Measurements from ENCODE around the gene MRPS7. TPM values are rescaled to one million over a fixed set of nuclear protein-coding genes. Genes with fewer than 3 reads are reported as not detected.
"Not testable (repeated sequence)": the region's sequence is repeated elsewhere in the genome, so short reads cannot be mapped to it uniquely, and the experiment has no call there.

MRPS7 gene
- polyA plus RNA-seq, 4 donors: 70.7 to 86.9 (median 76.6) TPM

DNA sequence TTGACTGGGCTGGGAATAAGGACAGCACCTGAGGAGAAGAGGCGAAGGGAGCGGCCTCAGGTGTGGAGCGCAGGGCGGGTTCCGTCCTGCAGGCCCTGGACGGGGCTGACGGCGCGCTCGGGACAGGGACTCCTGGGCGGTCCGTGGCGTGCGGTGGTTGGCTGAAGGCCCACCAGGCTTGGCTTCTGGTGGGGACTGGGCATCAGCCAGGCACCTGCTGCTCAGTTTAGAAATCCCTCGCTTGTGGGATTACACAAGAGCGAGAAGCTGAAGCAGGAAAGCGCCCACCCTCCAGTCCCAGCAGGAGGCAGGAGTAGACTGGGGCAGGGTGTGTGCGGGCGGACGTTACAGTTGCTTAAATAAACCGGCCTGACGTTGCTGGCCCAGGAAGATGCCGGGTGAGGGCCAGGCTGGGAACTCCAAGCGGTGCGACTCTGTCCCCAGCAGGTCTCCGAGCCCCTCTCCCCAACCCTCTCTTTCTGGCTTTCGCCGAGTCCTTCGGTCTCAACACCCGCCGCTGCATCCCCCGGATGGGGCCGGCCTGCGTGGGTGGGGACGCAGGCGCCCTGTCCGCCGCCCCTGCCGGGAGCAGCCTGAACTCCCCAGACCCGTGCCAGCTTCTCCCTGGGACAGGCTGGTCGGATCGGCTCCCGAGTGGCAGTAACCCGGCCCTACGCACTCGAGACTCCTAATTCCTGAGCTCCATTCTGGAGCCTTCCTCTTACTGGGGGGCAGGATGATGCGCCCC lies 8.7 kb downstream of the MRPS7 start:
- peak in 2 of 4 donors; percentile 48 to 49 for DNase-seq (ENCODE audit: low read depth in 4 of 4, low spot score in 2 of 4)

DNA sequence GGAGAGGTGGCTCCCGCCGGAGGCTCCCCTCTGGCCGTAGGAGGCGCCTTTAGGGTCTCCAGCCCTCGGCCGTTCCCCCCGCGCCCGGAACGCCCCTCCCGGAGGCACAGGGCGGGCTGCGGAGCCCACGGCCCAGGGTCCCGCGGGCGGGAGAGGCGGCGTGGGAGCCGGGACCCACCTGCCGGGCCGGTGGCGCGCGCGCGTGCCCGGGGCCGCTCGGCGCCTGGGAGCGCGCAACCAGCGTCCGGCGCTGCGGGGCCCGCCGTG lies 9.2 kb downstream of the MRPS7 start, which contains the start of gene MIF4GD:
TSS of gene MIF4GD (minus strand) at position 266 of the 267 bp plus-strand sequence. CDS start 1,036 bp downstream, outside the sequence.
- no peak for DNase-seq (ENCODE audit: low read depth in 4 of 4, low spot score in 2 of 4)

DNA sequence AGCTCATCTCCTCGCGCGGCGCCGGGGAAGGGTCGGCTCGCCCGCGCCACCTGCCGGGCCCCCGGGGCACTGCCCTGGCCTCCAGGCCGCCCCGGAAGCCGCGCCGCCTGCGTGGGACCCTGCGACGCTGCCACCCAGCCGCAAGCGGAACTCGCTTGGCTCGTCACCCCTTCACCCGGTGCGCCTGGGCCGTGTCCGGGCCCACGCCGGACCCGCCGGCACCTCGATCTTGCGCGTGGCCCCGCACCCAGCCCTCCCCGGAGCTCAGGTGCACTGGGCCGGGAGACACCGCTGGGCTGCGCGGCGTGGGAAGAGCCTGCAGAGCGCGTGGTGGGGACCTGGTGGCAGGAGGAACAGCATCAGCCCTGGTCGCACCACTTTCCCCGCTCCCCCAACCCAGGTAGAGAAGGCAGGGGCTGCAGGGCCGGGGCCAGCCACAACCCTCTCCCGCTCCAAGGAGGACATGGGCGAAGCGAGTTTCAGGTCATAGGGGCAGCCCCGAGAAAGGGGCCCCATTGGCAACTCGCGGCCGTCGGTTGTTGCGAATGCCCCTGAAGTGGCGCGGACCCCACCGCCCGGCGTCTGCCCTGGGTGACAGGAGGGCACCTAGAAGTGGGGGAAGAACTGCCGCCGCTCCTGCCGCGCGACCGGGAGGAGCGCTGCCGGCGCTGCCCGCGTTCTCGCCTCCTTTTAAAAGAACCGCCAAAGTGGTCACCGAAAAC lies 9.7 kb downstream of the MRPS7 start:
- DNase-seq (ENCODE audit: low read depth in 4 of 4, low spot score in 2 of 4): peak in 2 of 4 donors; percentile 57 to 61

- DNase-seq (ENCODE audit: low read depth in 4 of 4, low spot score in 2 of 4): no peak
Measured at GRCh38 chr17:75271955-75272847, 10.5 kb downstream of the MRPS7 start.

- no peak for DNase-seq (ENCODE audit: low read depth in 4 of 4, low spot score in 2 of 4)
Measured at GRCh38 chr17:75272848-75273184, 11.1 kb downstream of the MRPS7 start.

DNA sequence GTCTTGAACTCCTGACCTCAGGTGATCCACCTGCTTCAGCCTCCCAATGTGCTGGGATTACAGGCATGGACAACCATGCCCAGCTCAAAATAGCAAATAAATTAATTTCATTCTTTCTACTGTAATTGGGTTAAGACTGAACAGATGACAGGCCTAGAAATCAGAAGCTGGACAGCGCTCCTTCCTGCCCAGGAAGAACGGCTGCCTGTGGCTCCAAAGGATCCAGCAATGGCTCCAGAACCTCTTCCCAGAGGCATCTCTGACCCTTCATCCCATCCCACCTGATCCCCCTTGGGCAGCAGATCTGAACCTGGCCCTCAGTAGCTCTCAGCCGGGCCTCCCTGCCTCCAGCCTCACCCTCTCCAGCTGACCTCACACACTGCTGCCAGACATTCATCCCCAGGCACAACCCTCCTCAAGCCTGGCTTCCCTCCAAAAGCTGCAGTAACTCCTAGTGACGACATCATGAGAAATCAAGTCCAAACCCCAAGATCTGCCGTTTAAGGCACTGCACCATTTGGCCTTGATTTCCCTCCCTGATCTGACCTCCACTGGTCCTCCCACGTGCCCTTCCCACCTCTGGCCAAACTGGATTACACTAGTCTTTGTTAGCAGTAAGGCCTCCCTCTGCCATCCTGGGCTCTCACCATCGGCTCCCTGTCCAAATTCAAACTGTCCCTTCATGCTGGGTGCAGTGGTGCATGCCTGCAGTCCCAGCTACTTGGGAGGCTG lies 12.5 kb downstream of the MRPS7 start:
- no peak for DNase-seq (ENCODE audit: low read depth in 4 of 4, low spot score in 2 of 4)

DNA sequence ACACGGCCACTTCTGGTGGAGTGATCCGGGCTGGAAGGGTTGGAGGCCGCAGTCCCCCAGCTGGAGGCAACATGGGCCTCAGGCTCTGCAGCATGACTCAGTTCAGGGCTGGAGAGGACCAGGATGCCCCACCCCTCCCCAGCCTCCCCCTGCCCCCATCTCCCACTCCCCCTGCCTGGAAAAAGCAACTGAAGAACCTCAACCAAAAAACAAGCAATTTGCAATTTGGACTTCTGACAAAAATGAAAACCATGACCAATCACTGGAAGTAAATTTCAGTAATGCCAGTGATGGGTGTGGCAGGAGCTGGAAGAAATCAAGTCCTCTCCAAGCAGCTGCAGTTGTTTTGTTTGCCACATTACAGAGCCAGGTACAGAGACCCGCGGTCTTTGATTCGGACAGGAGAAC lies 16.0 kb downstream of the MRPS7 start:
- DNase-seq (ENCODE audit: low read depth in 4 of 4, low spot score in 2 of 4): no peak

DNA sequence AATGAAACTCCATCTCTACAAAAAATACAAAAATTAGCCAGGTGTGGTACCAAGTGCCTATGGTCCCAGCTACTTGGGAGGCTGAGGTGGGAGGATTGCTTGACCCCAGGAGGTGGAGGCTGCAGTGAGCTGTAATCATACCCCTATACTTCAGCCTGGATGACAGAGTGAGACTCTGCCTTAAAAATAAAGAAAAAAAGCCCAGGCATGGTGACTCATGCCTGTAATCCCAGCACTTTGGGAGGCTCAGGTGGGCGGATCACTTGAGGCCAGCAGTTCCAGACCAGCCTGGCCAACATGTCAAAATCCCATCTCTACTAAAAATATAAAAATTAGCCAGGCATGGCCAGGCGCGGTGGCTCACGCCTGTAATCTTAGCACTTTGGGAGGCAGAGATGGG lies 18.5 kb downstream of the MRPS7 start:
- not testable (repeated sequence) for DNase-seq (ENCODE audit: low read depth in 4 of 4, low spot score in 2 of 4)

DNA sequence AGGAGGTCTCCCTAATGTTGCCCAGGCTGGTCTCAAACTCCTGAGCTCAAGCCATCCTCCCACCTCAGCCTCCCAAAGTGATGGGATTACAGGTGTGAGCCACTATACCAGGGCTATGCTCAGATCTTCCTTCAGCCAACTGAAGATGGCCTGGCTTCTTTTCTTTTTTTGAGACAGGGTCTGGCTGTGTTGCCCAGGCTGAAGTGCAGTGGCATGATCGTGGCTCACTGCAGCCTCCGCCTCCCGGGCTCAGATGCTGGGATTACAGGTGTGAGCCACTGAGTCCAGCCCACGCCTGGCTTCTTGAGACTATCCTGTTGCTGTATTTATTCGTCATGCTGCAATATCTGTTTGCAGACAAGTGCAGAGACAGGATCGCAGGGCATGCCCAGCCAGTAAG lies 23.4 kb downstream of the MRPS7 start:
- DNase-seq (ENCODE audit: low read depth in 4 of 4, low spot score in 2 of 4): no peak

GRCh38 chr17:75287221-75287620 lies 25.5 kb downstream of the MRPS7 start:
- DNase-seq (ENCODE audit: low read depth in 4 of 4, low spot score in 2 of 4): no peak

- no peak for DNase-seq (ENCODE audit: low read depth in 4 of 4, low spot score in 2 of 4)
Measured at GRCh38 chr17:75288359-75288758, 26.7 kb downstream of the MRPS7 start.

DNA sequence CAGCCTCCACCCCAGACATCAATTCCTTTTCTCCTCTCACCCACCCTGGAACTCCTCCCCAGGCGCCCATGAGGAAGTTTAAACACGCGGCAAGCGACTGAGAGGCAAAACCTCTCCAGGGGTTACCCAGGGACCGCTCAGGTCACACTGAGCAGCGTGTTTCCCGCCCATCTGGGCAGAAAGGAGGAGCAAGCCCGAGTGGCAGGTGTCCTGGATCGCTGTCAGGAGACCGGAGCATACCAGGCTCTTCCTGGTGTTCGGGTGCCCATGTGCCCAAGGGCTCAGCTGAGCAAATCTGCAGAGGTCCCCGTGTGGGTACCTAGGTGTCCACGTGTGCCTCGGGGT lies 27.1 kb downstream of the MRPS7 start:
- no peak for DNase-seq (ENCODE audit: low read depth in 4 of 4, low spot score in 2 of 4)

- peak; percentile 89 to 95 (median 92) for DNase-seq (ENCODE audit: low read depth in 4 of 4, low spot score in 2 of 4)
Measured at GRCh38 chr17:75289115-75289831, 27.6 kb downstream of the MRPS7 start, which contains the start of gene SLC25A19. Gene SLC25A19 (minus strand): TSS chr17:75289433. CDS start chr17:75286764, 2,669 bp downstream.

DNA sequence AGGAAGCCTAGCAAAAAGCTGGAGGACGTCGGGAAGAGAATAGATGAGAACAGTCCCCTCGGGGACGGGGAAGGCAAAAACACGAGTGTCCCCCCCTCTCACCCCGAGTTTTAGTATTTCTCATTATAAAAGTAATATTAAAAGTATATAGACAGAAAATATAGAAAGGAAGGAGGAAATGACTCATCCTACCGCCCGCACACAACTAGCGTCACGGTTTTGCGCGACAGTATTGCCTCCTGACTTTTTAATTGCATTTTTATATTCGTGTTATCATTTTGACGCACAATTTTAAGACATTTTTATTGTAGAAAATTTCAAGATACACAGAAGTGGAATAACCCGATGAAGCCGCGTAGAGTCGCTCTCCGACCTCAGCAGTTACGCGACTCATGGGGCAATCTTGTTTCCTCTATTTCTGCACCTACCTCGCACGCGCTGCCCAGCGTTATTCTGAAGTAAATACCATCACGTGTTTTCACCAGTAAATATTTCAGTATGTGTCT lies 28.2 kb downstream of the MRPS7 start:
- DNase-seq (ENCODE audit: low read depth in 4 of 4, low spot score in 2 of 4): peak in 1 of 4 donors; percentile 9

DNA sequence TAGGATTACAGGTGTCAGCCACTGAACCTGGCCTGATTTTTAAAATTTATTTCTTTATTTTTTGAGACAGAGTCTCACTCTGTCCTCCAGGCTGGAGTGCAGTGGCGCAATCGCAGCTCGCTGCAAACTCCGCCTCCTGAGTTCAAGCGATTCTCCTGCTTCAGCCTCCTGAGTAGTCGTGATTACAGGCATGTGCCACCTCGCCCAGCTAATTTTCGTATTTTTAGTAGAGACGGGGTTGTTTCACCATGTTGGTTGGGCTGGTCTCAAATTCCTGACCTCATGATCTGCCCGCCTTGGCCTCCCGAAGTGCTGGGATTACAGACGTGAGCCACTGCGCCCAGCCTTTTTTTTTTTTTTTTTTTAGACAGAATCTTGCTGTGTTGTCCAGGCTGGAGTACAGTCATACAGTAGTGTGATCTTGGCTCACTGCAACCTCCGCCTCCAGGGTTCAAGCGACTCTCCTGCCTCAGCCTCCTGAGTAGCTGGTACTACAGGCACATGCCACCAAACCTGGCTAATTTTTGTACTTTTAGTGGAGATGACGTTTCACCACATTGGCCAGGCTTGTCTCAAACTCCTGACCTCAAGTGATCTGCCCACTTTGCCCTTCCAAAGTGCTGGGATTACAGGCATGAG lies 31.2 kb downstream of the MRPS7 start:
- not testable (repeated sequence) for DNase-seq (ENCODE audit: low read depth in 4 of 4, low spot score in 2 of 4)

- DNase-seq (ENCODE audit: low read depth in 4 of 4, low spot score in 2 of 4): no peak
Measured at GRCh38 chr17:75295201-75296158, 33.8 kb downstream of the MRPS7 start.

GRCh38 chr17:75300280-75300679 lies 38.6 kb downstream of the MRPS7 start:
- DNase-seq (ENCODE audit: low read depth in 4 of 4, low spot score in 2 of 4): no peak

DNA sequence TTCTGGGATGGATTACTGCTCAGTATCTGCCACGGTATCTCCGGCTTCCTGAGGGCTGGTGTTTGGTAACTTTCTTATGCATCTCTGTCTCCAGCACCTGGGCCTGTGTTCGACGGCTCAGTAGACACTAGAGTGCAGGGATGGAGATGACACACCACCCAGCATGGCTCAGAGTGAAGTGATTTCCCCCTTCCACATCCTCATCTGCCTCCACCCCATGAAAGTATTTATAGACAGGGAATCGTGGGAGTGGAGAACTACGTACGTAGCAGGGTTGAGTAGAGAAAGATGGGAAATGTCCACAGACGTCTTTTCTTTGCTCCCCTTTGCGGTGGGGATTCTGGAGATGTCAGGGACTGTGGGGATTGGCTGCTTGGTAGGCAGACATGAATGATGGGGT lies 39.4 kb downstream of the MRPS7 start:
- DNase-seq (ENCODE audit: low read depth in 4 of 4, low spot score in 2 of 4): no peak
